ENCODE measurements around the gene PNPT1.
"Not testable (repeated sequence)": the region's sequence is repeated elsewhere in the genome, so short reads cannot be mapped to it uniquely, and the experiment has no call there.

The PNPT1 gene

DNA sequence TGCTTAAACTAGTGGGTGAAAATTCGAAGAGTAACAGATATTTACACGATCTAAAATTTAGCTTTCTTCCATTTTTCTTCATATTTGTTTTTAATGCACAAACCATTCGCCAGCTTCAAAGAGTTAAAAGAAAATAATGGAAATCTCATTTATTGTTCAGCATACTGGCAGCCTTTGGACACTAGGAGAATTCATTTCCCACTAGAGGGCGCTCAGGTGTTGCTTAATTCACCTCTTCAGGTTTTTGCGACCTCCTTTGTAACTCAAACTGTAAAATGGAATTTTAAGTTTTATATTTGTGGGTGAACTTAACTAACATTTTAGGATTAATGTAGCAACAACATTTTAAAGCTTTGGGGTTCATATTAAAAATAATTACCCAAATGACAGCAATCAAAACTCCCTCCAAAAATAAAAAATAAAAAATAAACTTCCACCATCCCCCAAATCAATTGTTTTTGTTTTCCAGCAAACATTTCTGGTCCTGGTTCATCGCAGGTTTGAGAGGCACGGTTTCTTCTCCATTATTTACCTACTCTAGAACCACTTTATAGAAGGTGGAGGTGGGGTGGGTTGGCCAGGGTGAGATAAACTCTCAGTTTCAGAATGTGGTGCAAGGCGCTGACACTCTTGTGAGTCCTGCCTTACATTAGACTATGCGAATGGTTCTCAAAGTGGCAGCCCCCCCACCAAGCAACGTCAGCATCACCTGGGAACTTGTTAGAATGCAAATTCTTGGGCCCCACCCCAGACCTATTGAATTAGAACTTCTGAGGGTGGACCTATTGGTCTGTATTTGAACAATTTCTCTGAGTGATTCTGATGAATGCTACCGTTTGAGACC is 24.7 kb upstream of the PNPT1 start:
- no peak for TF ChIP-seq PPARA (CRISPR knock-in tag; IDR thresholded peaks at IDR 0.05; ENCODE audit: borderline replicate concordance)
- TF ChIP-seq, protein P1, sequence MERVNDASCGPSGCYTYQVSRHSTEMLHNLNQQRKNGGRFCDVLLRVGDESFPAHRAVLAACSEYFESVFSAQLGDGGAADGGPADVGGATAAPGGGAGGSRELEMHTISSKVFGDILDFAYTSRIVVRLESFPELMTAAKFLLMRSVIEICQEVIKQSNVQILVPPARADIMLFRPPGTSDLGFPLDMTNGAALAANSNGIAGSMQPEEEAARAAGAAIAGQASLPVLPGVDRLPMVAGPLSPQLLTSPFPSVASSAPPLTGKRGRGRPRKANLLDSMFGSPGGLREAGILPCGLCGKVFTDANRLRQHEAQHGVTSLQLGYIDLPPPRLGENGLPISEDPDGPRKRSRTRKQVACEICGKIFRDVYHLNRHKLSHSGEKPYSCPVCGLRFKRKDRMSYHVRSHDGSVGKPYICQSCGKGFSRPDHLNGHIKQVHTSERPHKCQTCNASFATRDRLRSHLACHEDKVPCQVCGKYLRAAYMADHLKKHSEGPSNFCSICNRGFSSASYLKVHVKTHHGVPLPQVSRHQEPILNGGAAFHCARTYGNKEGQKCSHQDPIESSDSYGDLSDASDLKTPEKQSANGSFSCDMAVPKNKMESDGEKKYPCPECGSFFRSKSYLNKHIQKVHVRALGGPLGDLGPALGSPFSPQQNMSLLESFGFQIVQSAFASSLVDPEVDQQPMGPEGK (CRISPR knock-in tag; IDR thresholded peaks at IDR 0.05; ENCODE audit: borderline replicate concordance) = no peak
- TF ChIP-seq TCF4 (CRISPR knock-in tag; IDR thresholded peaks at IDR 0.05; ENCODE audit: borderline replicate concordance) = no peak
- TF ChIP-seq BACH2 (CRISPR knock-in tag; IDR thresholded peaks at IDR 0.05; ENCODE audit: borderline replicate concordance) = no peak
- no peak for TF ChIP-seq ZNF70 (CRISPR knock-in tag; IDR thresholded peaks at IDR 0.05)
- no peak for TF ChIP-seq RARB (CRISPR knock-in tag; IDR thresholded peaks at IDR 0.05)
- no peak for TF ChIP-seq CSRNP3 (CRISPR knock-in tag; IDR thresholded peaks at IDR 0.05)
- TF ChIP-seq, protein P2, sequence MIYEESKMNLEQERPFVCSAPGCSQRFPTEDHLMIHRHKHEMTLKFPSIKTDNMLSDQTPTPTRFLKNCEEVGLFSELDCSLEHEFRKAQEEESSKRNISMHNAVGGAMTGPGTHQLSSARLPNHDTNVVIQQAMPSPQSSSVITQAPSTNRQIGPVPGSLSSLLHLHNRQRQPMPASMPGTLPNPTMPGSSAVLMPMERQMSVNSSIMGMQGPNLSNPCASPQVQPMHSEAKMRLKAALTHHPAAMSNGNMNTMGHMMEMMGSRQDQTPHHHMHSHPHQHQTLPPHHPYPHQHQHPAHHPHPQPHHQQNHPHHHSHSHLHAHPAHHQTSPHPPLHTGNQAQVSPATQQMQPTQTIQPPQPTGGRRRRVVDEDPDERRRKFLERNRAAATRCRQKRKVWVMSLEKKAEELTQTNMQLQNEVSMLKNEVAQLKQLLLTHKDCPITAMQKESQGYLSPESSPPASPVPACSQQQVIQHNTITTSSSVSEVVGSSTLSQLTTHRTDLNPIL (CRISPR knock-in tag; IDR thresholded peaks at IDR 0.05; ENCODE audit: low read depth) = no peak
- no peak for TF ChIP-seq ISL1 (CRISPR knock-in tag; IDR thresholded peaks at IDR 0.05)
- TF ChIP-seq OSR1 (CRISPR knock-in tag; IDR thresholded peaks at IDR 0.05) = no peak
- no peak for TF ChIP-seq ZFP3 (CRISPR knock-in tag; IDR thresholded peaks at IDR 0.05)
- no peak for TF ChIP-seq GLIS3 (CRISPR knock-in tag; IDR thresholded peaks at IDR 0.05)
- no peak for TF ChIP-seq ZNF8 (CRISPR knock-in tag; IDR thresholded peaks at IDR 0.05)
- TF ChIP-seq ESRRG (CRISPR knock-in tag; IDR thresholded peaks at IDR 0.05) = no peak
- no peak for TF ChIP-seq TSHZ2 (CRISPR knock-in tag; IDR thresholded peaks at IDR 0.05)
- no peak for TF ChIP-seq ARNTL (CRISPR knock-in tag; IDR thresholded peaks at IDR 0.05; ENCODE audit: borderline replicate concordance, low read depth)
- TF ChIP-seq ZC3H10 (CRISPR knock-in tag; IDR thresholded peaks at IDR 0.05) = no peak
- peak; percentile 87 for ATAC-seq

GRCh38 chr2:55715626-55716025 is 22.0 kb upstream of the PNPT1 start:
- TF ChIP-seq, protein P2 (CRISPR knock-in tag; IDR thresholded peaks at IDR 0.05; ENCODE audit: low read depth) = no peak
- no peak for TF ChIP-seq BACH2 (CRISPR knock-in tag; IDR thresholded peaks at IDR 0.05; ENCODE audit: borderline replicate concordance)
- ATAC-seq = no peak

- ATAC-seq = not testable (repeated sequence)
Measured at GRCh38 chr2:55715178-55715577, 21.5 kb upstream of the PNPT1 start.

GRCh38 chr2:55712477-55713060 is 18.9 kb upstream of the PNPT1 start:
- TF ChIP-seq OSR1 (CRISPR knock-in tag; IDR thresholded peaks at IDR 0.05) (no peak), ISL1 (CRISPR knock-in tag; IDR thresholded peaks at IDR 0.05) (no peak)
- TF ChIP-seq, protein P2 (CRISPR knock-in tag; IDR thresholded peaks at IDR 0.05; ENCODE audit: low read depth) = no peak
- no peak for ATAC-seq
